HG03066 (cell line): ENCODE results near the gene RCL1.

Experiments
- ATAC-seq: cut with Tn5 transposase; IDR thresholded peaks from one replicate; pipeline ENCODE4 v1.9.1; 2021; ENCODE audit warnings: low read depth; ENCODE audit not compliant: unreplicated experiment

Gene RCL1

DNA sequence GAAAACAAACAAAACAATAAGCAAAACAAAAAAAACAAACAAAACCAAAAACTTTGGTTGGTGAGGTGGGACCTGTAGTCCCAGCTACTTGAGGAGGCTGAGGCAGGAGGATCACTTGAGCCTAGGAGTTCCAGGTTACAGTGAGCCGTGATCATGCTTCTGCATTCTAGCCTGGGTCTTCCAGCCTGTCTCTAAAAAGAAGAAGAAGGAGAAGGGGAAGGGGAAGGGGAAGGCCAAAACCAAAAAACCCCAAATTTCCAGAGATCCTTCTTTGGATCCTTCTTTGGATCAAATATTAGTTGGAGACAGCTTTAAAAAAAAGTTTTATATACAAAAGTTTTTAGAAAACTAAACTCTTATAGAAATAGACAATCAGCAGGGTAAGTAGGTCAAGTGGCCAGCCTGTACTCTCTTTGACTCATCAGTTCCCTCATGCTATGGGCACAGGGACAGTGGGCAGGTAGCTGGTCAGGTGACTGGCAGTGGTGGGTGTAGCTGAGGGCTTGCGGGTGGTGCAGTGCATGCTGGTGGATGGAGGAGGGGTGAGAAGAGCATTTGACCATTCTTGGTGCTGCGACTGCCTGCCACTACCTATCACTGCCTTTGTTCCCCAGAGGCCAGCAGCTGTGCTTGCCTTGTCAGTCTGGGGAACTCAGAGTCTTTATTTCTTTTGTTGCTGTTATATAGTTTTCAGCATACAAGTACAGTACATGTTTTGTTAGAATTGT, 12.6 kb downstream of the RCL1 start:
- no peak for ATAC-seq

DNA sequence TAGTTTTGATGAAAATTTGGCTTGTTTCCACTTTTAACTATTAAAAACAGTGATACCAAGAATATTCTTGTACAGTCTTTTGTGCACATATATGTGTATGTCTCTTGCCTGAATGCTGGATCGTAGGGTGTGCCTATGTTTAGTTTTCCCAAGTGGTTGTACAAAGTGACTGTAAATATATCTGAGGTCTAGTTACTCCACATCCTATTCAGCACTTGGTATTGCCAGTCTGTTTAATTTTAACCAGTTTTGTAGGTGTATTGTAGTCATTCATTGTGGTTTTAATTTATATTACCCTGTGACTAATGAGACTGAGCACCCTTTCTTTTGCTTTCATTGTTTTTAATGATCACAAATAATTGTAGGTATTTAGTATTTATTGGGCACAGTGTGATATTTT, 17.8 kb downstream of the RCL1 start:
- no peak for ATAC-seq

DNA sequence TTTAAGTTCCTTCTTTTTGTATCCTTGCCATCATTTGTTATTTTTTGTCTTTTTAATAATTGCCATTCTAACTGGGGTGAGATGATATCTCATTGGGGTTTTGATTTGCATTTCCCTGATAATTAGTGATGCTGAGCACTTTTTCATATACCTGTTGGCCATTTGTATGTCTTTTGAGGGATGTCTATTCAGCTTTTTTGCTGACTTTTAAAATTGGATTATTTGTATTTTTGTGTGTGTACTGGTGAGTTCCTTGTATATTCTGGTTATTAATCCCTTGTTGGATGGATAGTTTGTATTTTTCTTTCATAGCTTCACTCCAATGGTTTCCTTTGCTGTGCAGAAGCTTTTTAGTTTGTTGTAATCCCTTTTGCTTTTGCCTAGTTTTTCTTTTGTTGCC, 19.1 kb downstream of the RCL1 start:
- ATAC-seq: no peak

DNA sequence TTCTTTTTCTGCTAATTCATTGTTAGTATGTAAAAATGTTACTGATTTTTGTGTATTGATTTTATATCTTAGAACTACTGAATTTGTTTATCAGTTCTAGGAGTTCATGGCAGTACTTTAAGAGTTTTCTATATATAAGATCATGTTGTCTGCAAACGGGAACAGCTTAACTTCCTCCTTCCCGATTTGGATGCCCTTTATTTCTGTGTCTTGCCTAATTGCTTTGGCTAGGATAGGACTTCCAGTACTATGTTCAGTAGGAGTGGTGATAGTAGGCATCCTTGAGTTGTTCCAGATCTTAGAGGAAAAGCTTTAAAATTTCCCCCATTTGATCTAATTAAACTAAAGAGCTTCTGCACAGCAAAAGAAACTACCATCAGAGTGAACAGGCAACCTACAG, 20.1 kb downstream of the RCL1 start:
- no peak for ATAC-seq

DNA sequence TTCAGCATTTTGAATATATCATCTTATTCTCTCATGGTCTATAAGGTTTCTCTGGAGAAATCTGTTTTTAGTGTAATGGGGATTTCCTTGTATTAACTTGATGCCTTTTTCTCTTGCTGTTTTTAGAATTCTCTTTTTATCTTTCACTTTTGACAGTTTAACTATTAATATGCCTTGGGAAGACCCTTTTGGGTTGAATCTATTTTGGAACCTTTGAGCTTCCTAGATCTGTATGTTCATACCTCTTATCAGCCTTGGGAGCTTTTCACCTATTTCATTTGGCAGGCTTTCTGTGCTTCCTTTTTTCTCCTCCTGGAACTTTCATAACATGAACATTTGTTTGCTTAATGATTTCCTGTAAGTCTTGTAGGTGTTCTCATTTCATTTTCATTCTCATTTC, 22.2 kb downstream of the RCL1 start:
- ATAC-seq: no peak

DNA sequence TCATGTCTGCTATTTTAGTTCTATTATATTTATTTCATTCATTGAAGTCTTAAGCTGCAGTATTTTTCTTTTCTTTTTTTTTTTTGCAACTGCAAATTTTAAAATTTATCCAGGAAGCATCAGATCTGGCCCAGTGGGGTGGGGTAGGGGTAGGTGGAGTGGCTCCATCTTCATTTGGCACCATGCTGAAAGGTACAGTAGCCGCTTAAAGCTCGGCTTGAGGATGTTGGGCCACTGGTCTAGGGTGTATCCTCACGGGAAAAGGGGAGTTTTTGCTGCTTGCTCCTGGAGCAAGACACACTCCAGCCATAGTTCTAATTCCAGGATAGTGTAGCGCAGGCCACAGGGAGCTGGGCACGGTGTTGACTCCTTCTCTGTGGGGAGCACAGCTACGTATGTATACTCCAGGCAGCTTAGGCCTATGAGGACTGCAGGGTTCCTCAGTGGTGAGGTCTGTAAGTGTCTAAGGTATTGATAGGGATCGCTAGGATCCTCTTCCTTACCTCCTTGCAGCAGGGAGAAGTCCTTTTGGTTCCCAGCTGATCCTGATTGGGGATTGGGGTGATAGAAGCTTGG, 22.7 kb downstream of the RCL1 start:
- ATAC-seq: no peak

DNA sequence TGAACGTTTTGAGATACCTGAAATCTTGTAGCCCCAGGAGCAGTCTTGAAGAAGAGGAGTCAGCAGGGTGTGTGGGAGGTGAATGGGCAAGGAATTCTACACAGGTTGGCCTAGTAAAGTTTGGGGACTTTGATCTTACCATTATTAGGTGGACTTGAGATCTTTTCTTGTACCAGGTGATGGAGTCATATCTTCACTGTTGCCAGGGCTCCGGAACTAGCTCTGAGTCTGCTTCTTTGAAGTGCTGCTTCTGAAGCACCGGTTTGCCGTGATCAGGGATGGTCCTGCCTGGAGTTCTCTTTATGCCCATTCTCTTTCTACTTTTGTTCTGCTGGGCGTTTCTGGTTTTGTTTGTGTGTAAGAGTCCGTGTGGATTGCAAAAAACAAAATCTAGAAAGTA, 27.4 kb downstream of the RCL1 start:
- no peak for ATAC-seq

DNA sequence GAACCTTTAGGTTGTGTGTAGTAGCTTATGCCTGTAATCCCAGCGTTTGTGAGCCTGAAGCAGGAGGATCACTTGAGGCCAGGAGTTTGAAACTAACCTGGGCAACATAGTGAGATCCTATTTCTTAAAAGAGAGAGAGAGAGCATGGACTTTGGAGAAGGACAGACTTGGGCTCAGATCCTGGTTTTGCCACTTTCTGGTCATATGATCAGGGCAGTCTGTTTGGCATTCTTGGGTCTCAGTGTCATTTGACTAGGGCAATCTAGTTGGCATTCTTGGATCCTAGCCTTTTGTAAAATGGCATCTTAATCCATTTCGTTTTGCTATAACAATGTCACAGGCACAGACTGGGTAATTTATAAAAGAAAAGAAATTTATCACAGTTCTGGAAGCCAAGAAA, 28.4 kb downstream of the RCL1 start:
- no peak for ATAC-seq

DNA sequence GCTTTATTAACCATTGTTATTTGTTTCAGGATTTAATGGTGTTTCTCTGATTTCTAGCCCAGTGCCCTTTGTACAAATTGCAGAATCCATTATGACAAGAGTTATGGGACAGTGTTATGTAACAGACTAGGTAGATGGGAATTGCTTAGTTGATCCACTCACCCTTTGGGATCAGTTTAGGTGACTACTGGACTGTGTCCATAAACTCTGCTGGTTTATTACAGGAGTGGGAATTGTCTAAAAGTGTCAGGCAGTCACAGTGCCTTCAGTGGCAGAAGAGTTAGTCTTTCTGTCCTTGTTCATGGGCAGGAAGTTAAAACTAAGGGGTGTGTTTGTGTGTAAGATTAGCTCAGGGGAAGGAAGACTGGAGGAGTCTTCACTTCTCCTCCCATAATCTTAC, 29.3 kb downstream of the RCL1 start:
- ATAC-seq: no peak

DNA sequence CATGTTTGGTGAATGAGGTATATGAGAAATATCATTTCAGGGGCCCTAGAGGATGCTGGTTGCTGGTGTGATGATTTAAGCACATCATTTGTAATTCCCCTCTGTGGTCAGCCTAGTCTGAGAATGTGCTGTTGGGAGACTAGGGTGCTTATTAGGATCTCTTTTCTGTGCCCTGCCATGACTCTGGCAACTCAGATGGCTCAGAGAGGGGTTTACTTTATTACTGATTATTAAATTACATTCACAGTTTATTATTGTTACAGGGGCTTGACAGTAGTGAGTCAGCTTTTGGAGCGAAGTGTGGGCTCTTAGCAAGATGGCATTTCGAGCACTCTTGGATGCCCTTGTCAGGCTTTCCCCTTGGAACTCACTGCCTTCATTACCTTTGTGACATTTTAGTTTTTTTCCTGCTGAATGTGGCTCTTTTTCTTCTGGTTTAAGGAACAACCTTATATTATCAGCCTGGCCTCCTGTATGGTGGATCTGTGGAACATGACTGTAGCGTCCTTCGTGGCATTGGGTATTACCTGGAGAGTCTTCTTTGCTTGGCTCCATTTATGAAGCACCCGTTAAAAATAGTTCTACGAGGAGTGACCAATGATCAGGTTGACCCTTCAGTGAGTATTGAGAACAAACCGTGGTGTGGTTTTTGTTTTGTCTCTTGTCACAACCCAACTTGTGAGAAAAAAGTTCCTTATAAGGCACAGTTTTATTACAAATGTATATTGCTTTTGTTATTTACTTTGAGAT, 33.8 kb downstream of the RCL1 start:
- ATAC-seq: no peak

DNA sequence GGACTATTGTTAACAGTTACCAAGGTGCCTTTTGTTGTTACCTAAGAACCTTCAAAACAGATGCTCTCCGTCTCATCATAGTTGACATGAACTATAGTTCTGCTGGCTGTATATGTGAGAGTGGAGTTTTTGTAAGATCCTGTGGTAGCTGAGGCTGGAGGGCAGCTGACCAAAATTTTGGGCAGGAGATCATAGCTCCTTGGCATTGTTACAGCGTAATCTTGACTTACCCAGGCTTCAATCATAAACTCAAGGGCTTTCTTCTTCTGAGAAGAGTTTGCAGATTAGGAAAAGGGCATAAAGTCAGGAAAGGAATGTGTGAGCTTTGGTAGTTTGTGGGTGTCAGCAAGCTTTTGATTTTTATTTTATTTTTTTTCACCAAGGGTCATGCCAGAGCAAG, 34.5 kb downstream of the RCL1 start:
- ATAC-seq: no peak

DNA sequence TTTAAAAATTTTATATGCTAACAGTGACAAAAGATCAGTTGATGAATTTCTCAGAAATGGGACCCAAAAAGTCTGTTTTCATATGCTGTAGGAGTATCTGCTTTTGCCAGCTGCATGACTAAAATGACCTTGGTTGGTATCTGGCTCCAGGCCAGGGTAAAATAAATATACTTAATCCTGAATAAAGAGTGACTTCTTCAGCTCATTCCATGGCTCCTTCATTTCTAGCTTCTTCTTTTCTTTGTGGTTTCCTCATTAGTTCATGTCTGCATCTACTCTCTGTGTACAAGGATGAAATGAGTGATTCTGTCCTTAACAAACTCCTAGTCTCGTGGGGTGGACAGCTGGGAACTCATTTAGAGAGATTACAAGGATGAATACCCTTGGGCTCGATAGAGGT, 36.0 kb downstream of the RCL1 start:
- ATAC-seq: no peak

DNA sequence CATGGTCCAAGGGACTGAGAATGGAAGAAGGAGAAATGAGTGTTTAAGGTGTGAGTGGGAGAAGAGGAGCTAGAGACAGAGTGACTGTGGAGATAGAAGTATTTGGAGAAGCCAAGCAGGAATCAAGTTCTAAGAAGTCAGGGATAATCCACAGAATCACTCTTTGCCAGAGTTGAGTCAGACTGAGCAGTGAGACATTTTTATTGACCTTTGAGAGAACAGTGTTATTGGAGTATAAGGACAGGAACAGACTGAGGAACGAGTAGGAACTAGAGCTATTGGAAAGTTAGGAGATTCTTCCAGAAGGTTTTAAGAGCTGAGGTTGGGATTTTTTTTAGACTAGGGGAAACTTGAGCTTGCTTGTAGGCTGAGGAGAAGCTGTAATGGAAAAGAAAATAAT, 37.2 kb downstream of the RCL1 start:
- ATAC-seq: no peak

DNA sequence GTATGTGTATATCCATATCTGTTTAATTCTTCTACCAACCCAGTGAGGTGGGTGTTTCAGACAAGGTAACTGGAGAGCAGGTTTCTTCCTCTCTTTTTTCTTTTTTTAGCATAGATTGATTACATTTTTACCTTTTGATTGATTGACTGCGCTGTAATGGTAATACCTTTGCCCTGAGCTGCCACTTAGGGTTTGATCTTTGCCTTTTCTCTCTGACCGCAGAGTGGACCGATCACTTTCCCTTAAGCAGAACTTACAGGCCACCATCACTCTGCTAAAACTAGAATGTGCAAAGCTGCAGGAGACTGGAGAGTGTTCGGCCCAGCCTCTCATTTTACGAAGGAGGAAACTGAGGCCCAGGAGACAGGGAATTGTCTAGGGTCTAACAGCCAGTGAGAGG, 38.0 kb downstream of the RCL1 start:
- ATAC-seq: no peak

DNA sequence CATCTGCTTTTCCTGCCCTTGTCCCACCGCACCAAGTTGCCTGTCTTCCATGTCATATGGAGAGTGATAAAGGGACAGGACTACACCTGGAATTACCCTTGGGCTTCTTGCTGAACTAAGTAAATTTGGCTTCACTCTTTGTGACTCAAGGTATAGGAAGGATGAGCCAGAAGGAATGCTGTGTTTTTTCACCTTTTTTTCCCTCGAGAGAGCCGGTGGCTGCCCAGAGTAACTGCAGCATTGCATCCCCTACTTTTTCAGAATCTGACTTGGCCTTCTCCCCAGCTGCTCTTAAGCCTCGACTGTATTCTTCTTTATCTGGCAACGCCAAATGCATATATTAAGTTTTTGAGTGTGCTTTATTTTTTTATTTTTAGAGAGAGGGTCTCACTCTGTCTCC, 38.4 kb downstream of the RCL1 start:
- ATAC-seq: no peak

DNA sequence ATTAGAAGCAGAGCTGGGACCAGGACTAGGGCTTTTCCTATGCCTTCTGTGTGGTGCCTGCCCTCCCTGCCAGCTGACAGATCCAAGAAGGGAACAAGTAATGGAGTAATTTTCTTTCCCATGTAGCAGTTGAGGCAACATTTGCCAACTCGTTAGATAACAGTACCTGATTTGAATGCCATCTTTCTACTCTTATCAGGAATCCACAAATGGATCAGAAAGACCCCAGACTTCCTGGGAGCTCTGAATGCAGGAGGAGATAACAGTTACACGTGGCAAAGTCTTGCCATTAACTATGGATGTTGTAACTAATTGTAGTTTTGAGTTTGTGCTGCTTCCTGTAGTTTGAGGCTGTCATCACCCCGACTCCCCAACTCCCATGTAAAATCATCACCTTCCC, 39.2 kb downstream of the RCL1 start:
- no peak for ATAC-seq

DNA sequence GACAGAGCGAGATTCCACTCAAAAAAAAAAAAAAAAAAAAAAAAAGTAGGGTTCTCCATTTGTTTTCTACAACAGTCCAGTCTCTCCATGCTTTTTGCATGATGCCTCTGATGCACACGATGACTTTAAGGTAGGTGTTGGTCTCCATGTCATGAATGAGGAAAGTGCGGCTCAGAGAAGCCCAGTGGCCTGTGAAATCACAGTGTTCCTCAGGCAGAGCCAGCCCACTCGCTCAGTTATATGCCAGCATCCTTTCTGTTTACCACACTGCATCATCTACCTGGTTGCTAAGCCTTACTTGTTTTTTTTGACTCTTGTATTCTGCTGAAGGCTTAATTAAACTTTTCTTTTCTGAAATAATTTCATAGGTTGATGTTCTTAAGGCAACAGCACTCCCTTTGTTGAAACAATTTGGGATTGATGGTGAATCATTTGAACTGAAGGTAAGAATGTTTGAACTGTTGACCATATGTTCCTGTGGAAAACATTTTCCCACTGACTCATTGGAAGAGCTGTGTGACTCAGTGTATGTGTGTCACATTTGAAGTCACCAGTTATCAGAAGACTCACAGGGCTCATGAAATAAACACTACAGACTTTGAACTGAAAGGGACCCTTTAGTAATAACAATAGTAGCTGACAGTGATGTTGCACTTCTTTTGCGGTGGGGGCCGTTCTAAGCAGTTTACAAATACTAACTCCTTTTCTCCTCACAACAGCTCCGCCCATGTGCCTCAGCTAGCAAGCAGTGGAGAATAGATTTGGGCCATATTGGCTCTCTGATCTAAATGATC, 40.2 kb downstream of the RCL1 start:
- no peak for ATAC-seq

DNA sequence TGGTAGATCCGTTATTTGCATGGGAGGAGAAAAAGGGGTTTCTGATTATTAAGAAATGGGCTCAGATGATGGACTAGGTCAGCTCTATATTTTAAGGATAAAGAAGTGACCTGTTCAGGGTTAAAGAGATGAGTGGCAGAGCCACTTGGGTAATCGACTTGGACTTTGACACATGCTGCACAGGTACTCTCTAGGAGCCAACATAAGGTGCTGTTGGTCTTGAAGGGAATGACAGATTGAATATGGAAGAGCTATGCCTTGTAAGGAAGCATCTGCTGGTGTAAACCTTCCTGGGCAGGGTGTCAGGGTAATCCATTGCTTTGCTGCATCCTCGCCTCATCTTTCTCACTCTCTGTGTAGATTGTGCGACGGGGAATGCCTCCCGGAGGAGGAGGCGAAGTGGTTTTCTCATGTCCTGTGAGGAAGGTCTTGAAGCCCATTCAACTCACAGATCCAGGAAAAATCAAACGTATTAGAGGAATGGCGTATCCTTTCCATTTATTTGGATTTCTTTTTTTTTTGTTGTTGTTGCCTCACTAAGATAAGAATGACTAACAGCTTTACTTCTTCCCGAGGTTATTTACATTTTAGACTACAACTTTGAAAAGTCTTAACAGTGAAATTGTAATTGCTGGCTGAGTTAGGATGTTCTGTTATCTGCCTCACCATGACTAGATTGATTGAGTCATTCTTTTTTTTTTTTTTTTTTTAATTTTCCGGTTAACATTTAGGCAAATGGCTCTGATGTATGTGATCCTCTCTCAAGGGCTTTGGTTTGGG, 41.2 kb downstream of the RCL1 start:
- no peak for ATAC-seq

DNA sequence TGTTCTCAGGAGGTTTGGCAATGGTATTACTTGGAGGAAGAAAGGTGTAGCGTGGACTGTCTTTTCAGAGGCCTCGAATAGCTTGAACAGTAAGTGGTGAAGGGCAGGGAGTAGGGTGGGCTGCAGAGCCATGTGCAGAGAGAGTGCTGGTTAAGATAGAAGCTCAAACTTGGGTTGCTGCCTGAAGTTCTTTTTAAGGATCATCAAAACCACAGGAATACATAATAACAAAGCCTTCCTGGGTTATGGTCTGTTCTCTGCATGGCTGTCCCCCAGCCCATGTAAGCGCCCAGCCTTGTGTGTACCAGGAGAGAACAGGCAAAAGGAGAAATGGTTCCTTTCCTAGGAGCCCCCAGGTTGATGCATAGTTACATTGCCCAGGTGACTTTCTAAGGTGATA, 43.9 kb downstream of the RCL1 start:
- ATAC-seq: no peak
